Activated naive CD8-positive, alpha-beta T cell (primary cell): Measurements from ENCODE around the gene PPIF.
A peak's percentile ranks its signal among the peaks of the same experiment; 100 is the strongest.
"Not testable (repeated sequence)": the region's sequence is repeated elsewhere in the genome, so short reads cannot be mapped to it uniquely, and the experiment has no call there.

Experiments
- H3K27ac Mint-ChIP-seq: one replicate; pipeline ENCODE4 v1.8.0; 2021; ENCODE audit warnings: mixed read lengths
- H3K27me3 Mint-ChIP-seq: one replicate; pipeline ENCODE4 v1.8.0; 2021; ENCODE audit warnings: mixed read lengths
- H3K36me3 Mint-ChIP-seq: one replicate; pipeline ENCODE4 v1.8.0; 2021; ENCODE audit warnings: mixed read lengths
- H3K4me1 Mint-ChIP-seq: one replicate; pipeline ENCODE4 v1.8.0; 2021; ENCODE audit warnings: low read depth, mixed read lengths
- H3K4me3 Mint-ChIP-seq: one replicate; pipeline ENCODE4 v1.8.0; 2021; ENCODE audit warnings: mild to moderate bottlenecking, mixed read lengths
- H3K9me3 Mint-ChIP-seq: one replicate; pipeline ENCODE4 v1.8.0; 2021; ENCODE audit warnings: low read depth, mixed read lengths

The PPIF gene

DNA sequence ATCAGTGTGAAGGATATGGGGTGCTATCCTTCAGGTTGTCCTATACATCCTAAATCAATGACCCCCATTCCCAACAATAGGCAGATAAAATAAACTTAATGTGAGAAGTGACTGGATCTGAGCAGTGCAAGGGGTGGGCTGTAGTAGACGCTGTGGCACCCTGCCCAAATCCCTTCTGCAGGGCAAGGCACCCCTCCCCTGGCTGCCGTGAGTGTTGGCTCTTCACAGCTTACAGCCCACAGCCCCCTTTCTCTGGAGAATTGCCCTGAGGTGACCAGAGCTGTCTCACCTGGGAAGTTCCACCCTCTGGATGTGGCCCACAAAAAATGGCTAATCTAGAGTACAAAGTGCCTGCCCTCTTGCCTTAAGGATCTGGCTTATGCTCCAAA lies 25.8 kb upstream of the PPIF start:
- no peaks in the 10 kb centered on the region for H3K36me3 Mint-ChIP-seq
- H3K27ac Mint-ChIP-seq, result peak overlapping the region; percentile 72
- H3K27me3 Mint-ChIP-seq, result no peaks in the 10 kb centered on the region
- peak overlapping the region; percentile 42 for H3K4me3 Mint-ChIP-seq
- H3K9me3 Mint-ChIP-seq, result no peaks in the 10 kb centered on the region
- peaks cover 84% of the 10 kb centered on the region for H3K4me1 Mint-ChIP-seq

DNA sequence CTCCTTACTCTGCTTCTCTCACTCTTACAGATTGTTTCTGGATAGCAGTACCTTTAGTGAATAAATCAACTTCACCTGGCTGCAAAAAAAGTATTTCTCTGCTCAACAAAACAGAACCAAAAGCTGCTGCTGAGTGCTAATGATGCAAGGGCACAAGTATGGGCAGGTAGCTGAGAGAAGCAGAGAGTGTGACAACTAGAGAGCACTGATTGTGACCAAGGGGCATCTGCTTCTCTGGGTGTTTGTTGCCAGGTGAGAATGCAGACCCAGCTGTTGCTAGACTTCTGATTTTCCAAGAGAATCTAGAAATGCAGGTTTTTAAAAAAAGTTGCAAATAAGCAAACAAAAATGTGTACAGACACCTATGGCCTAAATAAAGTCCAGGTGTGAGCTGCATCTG lies 25.3 kb upstream of the PPIF start:
- Mint-ChIP-seq H3K27me3 (no peaks in the 10 kb centered on the region), H3K4me3 (peak overlapping the region; percentile 25), H3K9me3 (no peaks in the 10 kb centered on the region), H3K4me1 (peaks cover 79% of the 10 kb centered on the region), H3K27ac (no peak overlapping the region), H3K36me3 (no peaks in the 10 kb centered on the region)

DNA sequence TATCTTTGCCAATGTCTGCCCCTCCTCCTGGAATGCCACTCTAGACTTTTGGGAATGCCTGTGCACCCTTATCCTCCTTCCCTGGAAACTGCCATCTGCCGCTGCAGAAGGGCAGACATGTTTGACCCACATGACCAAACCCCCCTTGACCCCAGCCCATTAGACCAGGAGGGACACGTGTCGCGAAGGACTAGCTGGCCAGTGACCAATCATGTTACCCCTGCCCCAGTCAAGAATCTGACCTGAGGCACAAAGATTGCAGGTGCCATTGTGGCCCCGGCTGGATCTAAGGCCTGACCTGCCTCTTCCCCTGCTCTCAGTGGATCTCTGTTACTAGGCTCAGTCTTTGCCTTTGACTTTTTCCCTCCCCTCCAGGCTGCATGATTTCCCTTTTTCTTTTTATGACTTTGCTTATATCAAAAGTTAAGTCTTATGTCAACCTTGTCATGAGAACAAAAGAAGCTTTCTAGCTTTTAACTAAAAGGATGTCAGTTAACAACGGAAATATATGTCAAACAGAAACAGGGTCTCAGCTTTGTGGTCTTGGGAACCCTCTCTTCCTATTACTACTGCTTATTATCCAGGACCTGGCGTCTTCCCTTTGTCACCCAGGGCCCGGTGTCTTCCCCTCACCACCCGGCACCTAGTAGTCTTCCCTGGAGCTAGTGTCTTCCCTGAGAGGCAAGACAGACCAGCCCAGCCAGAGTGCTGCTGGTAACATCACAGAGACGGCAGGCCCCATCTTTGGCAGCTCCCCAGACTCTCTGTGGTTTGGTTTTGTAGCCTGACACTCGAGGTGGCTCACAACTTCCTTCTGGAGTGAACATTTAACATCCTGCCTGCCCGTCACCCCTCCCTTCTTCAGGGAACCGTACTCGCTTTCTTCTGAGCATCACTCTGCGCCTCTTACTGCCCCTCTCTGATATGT lies 24.4 kb upstream of the PPIF start:
- Mint-ChIP-seq H3K4me1 (peaks cover 70% of the 10 kb centered on the region), H3K4me3 (peak overlapping the region; percentile 77), H3K27ac (peak overlapping the region; percentile 93), H3K27me3 (no peaks in the 10 kb centered on the region), H3K9me3 (no peaks in the 10 kb centered on the region), H3K36me3 (no peaks in the 10 kb centered on the region)

DNA sequence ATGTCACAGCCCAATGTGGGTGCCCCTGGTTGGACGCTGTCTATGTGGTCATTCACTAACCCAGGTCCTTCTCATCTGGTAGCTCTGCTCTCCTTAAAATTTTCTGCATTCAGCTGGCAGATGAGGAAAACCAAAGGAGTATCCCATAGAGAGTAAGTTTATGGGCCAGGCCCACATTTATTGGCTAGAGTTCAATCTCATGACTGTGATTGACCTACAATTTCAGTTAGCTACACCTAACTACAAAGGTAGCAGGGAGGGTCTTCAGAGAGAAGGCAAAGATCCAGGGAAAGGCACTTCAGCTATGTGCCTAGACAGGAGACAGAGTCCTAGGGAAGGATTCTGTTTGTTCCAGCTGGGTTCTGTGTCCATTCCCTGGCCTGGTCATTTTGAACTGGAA lies 23.7 kb upstream of the PPIF start:
- H3K36me3 Mint-ChIP-seq, result no peaks in the 10 kb centered on the region
- peak overlapping the region; percentile 77 for H3K4me3 Mint-ChIP-seq
- peak overlapping the region; percentile 93 for H3K27ac Mint-ChIP-seq
- H3K4me1 Mint-ChIP-seq, result peaks cover 63% of the 10 kb centered on the region
- H3K27me3 Mint-ChIP-seq, result no peaks in the 10 kb centered on the region
- H3K9me3 Mint-ChIP-seq, result no peaks in the 10 kb centered on the region

DNA sequence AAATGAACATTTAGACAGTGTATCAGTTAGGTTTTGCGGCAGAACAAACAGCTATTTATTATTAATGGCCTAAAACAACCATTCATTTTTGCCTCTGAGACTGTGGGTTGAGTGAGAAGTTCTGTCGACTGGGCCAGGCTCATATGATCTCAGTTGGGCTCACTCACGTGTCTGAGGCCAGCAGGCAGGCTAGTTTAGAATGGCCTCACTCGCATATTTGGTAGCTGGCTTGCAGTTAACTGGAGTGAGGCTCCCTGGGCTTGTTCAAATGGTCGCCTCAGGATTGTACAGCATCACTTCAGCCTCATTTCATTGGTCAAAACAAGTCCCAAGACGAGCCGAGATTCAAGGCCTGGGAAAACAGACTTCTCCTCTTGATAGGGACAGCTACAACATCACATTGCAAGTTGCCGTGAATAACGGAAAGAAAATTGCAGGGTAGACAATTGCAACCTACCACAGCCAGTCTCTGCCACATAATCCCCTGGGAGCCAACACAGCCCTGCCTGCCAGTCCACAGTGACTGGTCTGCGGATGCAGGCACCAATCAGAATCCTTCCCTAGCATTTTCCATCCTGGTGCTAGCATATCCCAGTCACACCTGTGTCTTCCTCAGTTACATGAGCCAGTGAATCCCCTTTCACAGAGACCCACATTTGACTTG lies 23.1 kb upstream of the PPIF start:
- Mint-ChIP-seq H3K36me3 (no peaks in the 10 kb centered on the region), H3K4me1 (peaks cover 57% of the 10 kb centered on the region), H3K9me3 (no peaks in the 10 kb centered on the region), H3K4me3 (no peak overlapping the region), H3K27me3 (no peaks in the 10 kb centered on the region), H3K27ac (no peak overlapping the region)

DNA sequence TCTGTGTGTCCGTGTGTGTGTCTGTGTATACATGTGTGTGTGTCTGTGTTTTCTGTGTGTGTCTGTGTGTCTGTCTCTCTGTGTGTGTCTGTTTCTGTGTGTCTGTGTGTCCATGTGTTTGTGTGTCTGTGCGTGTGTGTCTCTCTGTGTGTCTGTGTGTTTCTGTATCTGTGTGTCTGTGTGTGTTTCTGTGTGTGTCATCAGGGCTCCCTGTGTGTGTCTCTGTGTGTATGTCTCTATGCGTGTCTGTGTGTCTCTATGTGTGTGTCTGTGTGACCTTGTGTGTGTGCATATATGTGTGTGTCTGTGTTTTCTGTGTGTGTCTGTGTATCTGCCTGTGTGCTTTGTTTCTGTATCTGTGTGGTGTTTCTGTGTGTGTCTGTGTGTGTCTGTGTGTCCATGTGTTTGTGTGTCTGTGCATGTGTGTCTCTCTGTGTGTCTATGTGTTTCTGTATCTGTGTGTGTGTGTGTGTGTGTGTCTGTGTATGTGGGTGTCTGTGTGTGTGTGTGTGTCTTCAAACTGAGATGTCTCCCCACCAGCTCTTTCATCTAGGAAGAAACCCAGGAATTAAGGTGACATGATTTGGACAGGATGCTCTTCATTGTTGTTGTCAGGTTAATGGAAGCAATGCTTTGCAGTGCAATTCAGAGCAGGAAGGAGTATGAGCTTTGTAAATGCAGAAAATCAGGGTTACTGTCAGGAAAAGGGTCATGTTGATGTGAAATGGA lies 20.7 kb upstream of the PPIF start:
- no peaks in the 10 kb centered on the region for H3K27me3 Mint-ChIP-seq
- peaks cover 44% of the 10 kb centered on the region for H3K4me1 Mint-ChIP-seq
- H3K36me3 Mint-ChIP-seq, result no peaks in the 10 kb centered on the region
- no peak overlapping the region for H3K4me3 Mint-ChIP-seq
- H3K9me3 Mint-ChIP-seq, result no peaks in the 10 kb centered on the region
- H3K27ac Mint-ChIP-seq, result no peak overlapping the region

DNA sequence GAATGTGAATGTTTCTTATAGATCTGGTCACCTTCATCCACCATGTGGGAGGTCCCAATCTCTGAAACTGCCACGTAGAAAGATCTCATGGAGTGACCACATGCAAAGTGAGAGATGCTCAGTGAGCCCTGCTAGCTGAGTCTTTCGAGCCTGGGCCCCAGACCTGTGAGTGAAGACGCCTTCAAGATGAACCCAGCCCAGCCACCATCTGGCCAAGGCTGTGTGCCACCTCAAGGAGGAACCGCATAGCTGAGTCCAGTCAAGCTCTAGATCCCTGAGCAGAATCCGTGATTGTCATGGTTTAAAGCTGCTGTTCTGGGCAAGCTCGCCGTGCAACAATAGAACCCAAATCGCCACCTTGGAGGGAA lies 20.2 kb upstream of the PPIF start:
- Mint-ChIP-seq H3K4me1 (peaks cover 44% of the 10 kb centered on the region), H3K27me3 (no peaks in the 10 kb centered on the region), H3K36me3 (no peaks in the 10 kb centered on the region), H3K4me3 (no peak overlapping the region), H3K27ac (no peak overlapping the region), H3K9me3 (no peaks in the 10 kb centered on the region)

DNA sequence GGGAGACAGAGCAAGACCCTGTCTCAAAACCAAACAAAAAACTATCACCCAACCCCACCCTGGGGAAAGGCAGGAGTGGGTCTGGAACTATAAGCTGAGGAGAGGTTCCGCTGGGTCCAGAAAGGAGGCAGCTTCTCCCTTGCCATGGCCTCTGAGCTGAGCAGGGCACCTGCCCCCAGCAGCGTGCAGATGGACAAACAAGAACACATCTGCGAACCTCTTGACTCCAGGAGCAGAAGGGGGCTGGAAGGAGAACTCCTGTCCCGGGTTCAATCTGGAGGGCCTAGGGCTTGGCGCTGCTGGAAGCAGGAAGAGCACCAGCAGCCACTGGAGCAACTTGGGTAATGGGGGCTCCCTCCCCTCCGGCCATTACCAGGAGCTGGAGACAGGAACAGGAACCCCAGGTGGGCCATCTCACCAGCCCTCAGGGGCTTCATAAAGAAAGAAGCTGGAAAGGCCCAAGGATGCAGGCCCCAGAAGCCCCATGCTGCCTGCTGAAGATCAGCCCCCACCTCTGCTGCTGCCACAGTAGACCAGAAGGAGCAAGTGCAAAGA lies 19.0 kb upstream of the PPIF start:
- Mint-ChIP-seq H3K4me1 (peaks cover 35% of the 10 kb centered on the region), H3K9me3 (no peaks in the 10 kb centered on the region), H3K27ac (no peak overlapping the region), H3K36me3 (no peaks in the 10 kb centered on the region), H3K27me3 (no peaks in the 10 kb centered on the region), H3K4me3 (no peak overlapping the region)

DNA sequence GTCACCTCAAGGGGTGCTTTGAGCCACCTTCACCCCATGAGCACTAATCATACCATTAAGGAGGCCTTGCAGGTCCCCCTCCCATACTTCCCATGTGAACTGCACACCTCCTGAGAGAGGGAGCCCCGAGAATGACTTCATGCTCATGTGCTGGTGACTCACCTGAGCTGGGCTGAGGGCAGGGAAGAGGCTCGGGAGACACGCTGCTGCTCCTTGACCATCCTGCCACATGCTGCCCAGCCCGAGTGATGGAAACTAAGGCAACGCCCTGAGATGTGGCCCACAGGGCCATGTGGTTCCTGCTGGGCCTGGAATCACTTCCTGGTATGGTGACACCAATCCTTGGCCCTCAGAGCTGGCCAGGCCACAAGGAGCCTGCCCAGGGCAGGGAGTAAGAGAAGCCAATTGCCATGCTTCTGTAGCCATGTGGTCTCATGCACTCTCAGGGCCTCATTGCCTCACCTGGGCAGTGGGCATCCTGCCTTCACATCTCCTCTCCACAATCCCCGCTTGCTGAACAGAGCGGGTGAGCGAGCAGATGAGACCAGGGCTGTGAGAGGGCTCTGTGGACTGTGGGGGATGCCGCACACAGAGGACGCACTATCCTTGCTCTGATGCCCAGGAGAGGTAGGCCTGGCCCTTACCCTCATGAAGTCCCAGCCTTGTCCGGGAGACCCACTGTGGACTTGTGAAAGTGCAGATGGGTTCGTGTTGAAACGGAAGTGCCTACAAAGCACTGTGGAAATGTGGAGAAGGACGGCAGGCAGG lies 18.3 kb upstream of the PPIF start:
- Mint-ChIP-seq H3K9me3 (no peaks in the 10 kb centered on the region), H3K4me3 (no peak overlapping the region), H3K27ac (peak overlapping the region; percentile 46), H3K4me1 (peaks cover 35% of the 10 kb centered on the region), H3K36me3 (no peaks in the 10 kb centered on the region), H3K27me3 (no peaks in the 10 kb centered on the region)

DNA sequence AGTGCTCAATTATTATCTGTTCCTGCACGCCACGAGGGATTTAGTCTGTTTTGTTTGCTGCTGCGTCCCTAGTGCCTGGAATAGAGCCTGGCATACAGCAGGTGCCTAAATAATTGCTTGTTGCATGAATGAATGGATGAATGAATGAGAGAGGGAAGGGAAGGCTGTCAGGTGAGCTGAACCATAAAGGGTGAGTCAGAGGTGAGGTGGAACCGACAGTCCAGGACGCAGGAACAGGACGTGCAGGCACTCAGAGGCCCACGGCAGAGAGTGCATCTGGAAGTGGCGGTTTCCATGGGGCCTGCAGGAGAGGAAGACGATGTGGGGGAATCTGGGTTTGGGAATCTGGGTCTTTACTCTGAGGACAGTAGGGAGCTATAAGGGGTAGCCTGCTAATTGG lies 17.7 kb upstream of the PPIF start:
- H3K4me3 Mint-ChIP-seq, result no peak overlapping the region
- peak overlapping the region; percentile 41 for H3K27ac Mint-ChIP-seq
- H3K27me3 Mint-ChIP-seq, result no peaks in the 10 kb centered on the region
- H3K36me3 Mint-ChIP-seq, result no peaks in the 10 kb centered on the region
- H3K4me1 Mint-ChIP-seq, result peaks cover 33% of the 10 kb centered on the region
- no peaks in the 10 kb centered on the region for H3K9me3 Mint-ChIP-seq

DNA sequence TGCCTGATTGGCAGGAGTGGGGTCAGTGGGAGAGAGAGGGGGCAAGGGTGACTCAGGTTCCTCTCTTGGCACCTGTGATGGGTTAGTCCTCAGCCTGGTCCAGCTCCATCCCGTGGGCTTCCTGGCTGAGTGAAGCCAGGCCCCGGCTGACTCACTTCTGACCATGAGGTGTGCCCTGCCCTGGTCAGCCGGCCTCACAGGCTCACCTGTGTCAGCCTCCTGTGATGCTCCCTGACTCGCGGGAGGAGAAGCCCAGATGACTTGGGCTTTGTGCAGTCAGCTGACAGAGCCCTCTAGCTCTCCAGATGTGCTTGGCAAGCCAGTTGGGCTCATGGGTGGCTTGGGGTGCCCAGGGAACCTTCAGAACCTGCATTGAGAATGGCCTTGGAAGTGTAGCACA lies 16.0 kb upstream of the PPIF start:
- H3K27me3 Mint-ChIP-seq, result no peaks in the 10 kb centered on the region
- peak overlapping the region; percentile 17 for H3K4me3 Mint-ChIP-seq
- H3K36me3 Mint-ChIP-seq, result no peaks in the 10 kb centered on the region
- H3K27ac Mint-ChIP-seq, result peak overlapping the region; percentile 96
- no peaks in the 10 kb centered on the region for H3K9me3 Mint-ChIP-seq
- H3K4me1 Mint-ChIP-seq, result peaks cover 33% of the 10 kb centered on the region

DNA sequence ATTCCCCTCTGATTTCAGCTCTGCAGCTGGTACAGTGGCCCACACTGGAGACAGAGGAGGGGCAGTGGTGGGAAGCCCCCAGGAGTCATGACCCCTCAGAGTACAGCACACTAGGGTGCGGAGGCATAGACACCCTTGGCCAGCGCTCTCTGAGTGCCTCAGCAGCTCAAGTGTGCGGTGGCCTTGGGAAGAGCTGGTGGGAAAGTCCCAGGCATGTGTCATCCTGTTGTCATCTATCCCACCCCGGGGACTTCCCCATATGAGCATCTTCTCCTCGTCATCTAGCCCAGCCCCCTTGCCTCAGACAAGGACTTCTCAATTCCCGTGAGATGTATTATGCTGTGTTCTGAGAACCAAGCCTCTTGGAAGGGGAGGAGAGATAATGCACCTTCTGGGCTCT lies 15.6 kb upstream of the PPIF start:
- Mint-ChIP-seq H3K4me1 (peaks cover 33% of the 10 kb centered on the region), H3K36me3 (no peaks in the 10 kb centered on the region), H3K27me3 (no peaks in the 10 kb centered on the region), H3K27ac (peak overlapping the region; percentile 96), H3K4me3 (peak overlapping the region; percentile 18), H3K9me3 (no peaks in the 10 kb centered on the region)

DNA sequence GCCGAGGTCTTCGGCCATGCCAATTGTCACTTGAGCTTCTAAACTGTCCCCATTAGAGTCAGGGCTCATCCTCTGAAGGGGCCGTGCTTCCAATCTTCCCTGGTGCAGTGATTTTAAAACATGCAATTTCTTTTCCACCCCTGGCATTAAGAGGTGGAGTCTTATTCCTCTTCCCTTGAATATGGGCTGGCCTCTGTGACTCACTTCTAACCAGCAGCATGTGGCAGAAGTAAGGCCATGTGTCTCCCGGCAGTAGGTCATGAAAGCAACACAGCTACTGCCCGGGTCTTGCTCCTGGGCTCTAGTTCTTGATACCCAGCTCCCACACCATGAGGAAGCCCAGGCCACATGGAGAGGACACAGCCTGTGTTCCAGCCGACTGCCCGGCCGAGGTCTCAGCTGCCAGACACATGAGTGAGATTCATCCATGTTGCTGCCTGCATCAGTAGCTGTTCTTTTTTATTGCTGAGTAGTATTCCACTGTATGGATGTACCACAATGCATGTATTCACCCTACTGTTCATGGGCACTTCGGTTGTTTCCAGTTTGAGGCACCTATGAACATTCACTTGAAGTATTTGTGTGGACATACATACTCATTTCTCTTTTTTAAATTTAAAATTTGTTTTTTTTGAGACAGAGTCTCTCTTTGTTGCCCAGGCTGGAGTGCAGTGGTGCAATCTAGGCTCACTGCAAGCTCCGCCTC lies 14.5 kb upstream of the PPIF start:
- not testable (repeated sequence) for H3K36me3 Mint-ChIP-seq, H3K9me3 Mint-ChIP-seq, H3K4me3 Mint-ChIP-seq, H3K27me3 Mint-ChIP-seq
- H3K4me1 Mint-ChIP-seq, result peaks cover 33% of the 10 kb centered on the region
- peak overlapping the region; percentile 64 for H3K27ac Mint-ChIP-seq

DNA sequence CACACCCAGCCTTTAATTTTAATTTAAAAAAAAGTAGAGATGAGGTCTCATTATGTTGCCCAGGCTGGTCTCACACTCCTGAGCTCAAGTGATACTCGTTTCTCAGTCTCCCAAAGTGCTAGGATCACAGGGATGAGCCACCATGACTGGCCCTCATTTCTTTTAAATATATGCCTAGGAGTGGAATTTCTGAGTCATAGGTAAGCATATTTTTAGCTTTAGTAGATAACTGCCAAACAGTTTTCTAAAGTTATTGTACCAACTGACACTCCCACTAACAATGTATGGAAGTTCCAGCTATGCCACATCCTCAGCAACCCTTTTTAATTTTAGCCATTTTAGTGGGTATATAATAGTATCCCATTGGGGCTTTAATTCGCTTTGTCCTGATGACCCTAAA lies 13.8 kb upstream of the PPIF start:
- Mint-ChIP-seq H3K4me3 (no peak overlapping the region), H3K27me3 (no peaks in the 10 kb centered on the region), H3K27ac (peak overlapping the region; percentile 64), H3K9me3 (no peaks in the 10 kb centered on the region), H3K4me1 (peaks cover 33% of the 10 kb centered on the region), H3K36me3 (no peaks in the 10 kb centered on the region)
